ENCODE results near the gene GALNT2.

DNA sequence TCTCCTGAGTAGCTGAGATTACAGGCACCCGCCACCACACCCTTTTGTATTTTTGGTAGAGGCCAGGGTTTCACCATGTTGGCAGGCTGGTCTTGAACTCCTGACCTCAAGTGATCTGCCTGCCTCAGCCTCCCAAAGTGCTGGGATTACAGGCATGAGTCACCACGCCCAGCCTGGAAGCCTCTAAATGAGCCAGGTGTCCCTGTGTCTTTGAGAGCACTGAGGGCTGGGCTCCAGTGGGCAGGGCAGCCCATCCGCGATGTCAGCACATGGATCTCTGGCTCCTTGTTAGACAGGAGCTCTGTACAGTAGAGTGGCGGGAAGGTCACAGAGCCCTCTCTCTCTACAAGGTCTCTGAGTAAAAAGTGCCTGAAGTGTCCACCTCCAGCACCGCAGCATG, 234.8 kb downstream of the GALNT2 start:
- TF ChIP-seq, protein P1, sequence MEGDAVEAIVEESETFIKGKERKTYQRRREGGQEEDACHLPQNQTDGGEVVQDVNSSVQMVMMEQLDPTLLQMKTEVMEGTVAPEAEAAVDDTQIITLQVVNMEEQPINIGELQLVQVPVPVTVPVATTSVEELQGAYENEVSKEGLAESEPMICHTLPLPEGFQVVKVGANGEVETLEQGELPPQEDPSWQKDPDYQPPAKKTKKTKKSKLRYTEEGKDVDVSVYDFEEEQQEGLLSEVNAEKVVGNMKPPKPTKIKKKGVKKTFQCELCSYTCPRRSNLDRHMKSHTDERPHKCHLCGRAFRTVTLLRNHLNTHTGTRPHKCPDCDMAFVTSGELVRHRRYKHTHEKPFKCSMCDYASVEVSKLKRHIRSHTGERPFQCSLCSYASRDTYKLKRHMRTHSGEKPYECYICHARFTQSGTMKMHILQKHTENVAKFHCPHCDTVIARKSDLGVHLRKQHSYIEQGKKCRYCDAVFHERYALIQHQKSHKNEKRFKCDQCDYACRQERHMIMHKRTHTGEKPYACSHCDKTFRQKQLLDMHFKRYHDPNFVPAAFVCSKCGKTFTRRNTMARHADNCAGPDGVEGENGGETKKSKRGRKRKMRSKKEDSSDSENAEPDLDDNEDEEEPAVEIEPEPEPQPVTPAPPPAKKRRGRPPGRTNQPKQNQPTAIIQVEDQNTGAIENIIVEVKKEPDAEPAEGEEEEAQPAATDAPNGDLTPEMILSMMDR (IDR thresholded peaks at IDR 0.05) = no peak
- TF ChIP-seq POLR2A (IDR thresholded peaks at IDR 0.05) = no peak
